MV-4-11 (cell line): ENCODE data around the gene CCNDBP1.
"Not testable (repeated sequence)": the region's sequence is repeated elsewhere in the genome, so short reads cannot be mapped to it uniquely, and the experiment has no call there.

Experiments
- DNase-seq: peaks from one replicate; lab custom pipeline; 2025; lab: John Stamatoyannopoulos, UW

Gene CCNDBP1

GRCh38 chr15:43193710-43194109 lies 8.5 kb downstream of the CCNDBP1 start:
- DNase-seq, result no peak

GRCh38 chr15:43194795-43195194 lies 9.6 kb downstream of the CCNDBP1 start:
- DNase-seq, result no peak

GRCh38 chr15:43196760-43197548 lies 11.8 kb downstream of the CCNDBP1 start:
- DNase-seq, result no peak

GRCh38 chr15:43197773-43198172 lies 12.6 kb downstream of the CCNDBP1 start:
- DNase-seq, result not testable (repeated sequence)

- DNase-seq, result not testable (repeated sequence)
Observed at GRCh38 chr15:43198556-43198955, 13.4 kb downstream of the CCNDBP1 start.

GRCh38 chr15:43198992-43199391 lies 13.8 kb downstream of the CCNDBP1 start:
- no peak for DNase-seq

- DNase-seq, result no peak
Observed at GRCh38 chr15:43199945-43200488, 14.8 kb downstream of the CCNDBP1 start.

- DNase-seq, result peak; percentile 34
Observed at GRCh38 chr15:43204016-43204901, 19.1 kb downstream of the CCNDBP1 start.

- no peak for DNase-seq
Observed at GRCh38 chr15:43206054-43206453, 20.9 kb downstream of the CCNDBP1 start.

GRCh38 chr15:43207024-43207423 lies 21.8 kb downstream of the CCNDBP1 start:
- DNase-seq, result no peak

GRCh38 chr15:43208052-43209002 lies 23.1 kb downstream of the CCNDBP1 start:
- DNase-seq, result no peak

GRCh38 chr15:43209059-43209824 lies 24.0 kb downstream of the CCNDBP1 start:
- peak; percentile 20 for DNase-seq

- no peak for DNase-seq
Observed at GRCh38 chr15:43210172-43210745, 25.1 kb downstream of the CCNDBP1 start.

- DNase-seq, result no peak
Observed at GRCh38 chr15:43210807-43211206, 25.6 kb downstream of the CCNDBP1 start.

GRCh38 chr15:43211224-43211735 lies 26.1 kb downstream of the CCNDBP1 start:
- no peak for DNase-seq

- no peak for DNase-seq
Observed at GRCh38 chr15:43212299-43212698, 27.1 kb downstream of the CCNDBP1 start.

GRCh38 chr15:43212951-43213350 lies 27.7 kb downstream of the CCNDBP1 start:
- no peak for DNase-seq

GRCh38 chr15:43213466-43213865 lies 28.3 kb downstream of the CCNDBP1 start:
- no peak for DNase-seq

GRCh38 chr15:43214169-43214568 lies 29.0 kb downstream of the CCNDBP1 start:
- no peak for DNase-seq

- DNase-seq, result no peak
Observed at GRCh38 chr15:43214592-43215295, 29.5 kb downstream of the CCNDBP1 start.
